DOHH2 (cell line): Measurements from ENCODE around the gene SCUBE2.

Experiments
- CTCF ChIP-seq: fragments of 200-600 bp; sonication (generic); IDR thresholded peaks from one replicate; pipeline ENCODE4 v1.5.1; 2014; ENCODE audit warnings: antibody characterized with exemption, mild to moderate bottlenecking, low read depth, low read length; ENCODE audit not compliant: poor library complexity, severe bottlenecking
- EZH2phosphoT487 ChIP-seq: fragments of 200-600 bp; sonication (generic); IDR thresholded peaks from 2 replicates; pipeline ENCODE4 v1.6.1; 2017; ENCODE audit warnings: borderline replicate concordance, mild to moderate bottlenecking, antibody characterized with exemption, low read length, moderate library complexity, mixed read lengths

- TF ChIP-seq CTCF (no peak), EZH2phosphoT487 (no peak)
Observed at GRCh38 chr11:9056467-9056866, 34.9 kb downstream of the SCUBE2 start.
